HTERT RPE-1 (cell line): ENCODE measurements around the gene S1PR3.

ENCODE experiments used
- in situ Hi-C: fragments of 300-500 bp; cut with MboI; formaldehyde crosslinking; loops from 4 replicates; pipeline ENCODE4 v1.14.3; 2020; ENCODE audit warnings: low sequenced_read_pairs

Gene S1PR3

DNA sequence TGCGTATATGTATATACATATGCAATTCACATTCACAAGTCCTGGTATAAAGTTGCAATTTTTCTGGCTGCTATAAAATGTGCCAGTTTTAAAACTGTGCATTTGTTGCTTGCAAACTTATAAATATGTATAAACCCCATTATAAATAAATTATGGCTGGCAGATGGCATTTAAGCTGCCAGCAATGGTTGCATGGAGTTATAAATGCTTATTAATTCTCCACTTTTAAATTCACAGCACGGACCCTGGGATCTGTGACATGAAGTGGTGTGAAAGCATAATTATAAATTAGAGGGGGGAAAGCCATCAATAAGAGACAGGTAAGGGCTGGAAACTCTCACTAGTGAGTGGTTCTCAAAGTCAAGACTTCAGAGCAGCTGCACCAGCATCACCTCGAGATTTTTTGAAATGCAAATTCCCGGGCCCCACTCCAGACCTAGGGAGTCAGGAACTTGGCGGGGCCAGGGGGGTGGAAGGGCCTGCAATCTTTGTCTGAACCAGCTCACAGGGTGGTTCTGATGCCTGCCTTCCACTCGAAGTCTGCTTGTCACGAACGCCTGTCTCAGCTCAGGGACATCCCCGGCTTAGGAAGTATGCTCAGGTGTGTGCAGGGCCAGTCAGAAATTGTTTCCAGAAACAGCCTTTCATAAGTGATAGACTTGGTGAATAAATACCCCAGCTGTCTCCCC, 16.9 kb downstream of the S1PR3 start:
- in situ Hi-C loops, result no loop called here

- in situ Hi-C loops, result no loop called here
These were observed 17.7 kb downstream of the S1PR3 start for GRCh38 chr9:89008744-89009545.

GRCh38 chr9:89009546-89009840, 18.2 kb downstream of the S1PR3 start:
- in situ Hi-C loops, result no loop called here

DNA sequence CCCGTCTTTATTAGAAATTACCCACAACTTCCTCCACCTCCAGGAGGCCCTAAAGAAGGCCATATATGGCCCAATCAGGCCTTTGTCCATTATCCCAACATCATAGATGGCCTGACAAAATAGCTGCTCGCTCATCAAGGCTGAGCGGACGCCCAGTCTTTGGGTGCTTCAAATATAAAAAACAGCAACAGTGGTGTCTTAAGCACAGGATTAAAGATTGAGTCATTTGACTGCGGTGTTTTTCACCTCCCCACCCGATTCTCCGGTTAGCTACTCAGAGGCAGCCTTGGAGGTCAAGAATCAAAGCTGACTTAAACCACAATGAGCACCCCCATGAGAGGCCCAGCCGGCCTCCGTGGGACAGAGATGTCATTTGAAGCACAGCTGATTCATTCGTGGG, 18.8 kb downstream of the S1PR3 start:
- in situ Hi-C loops, result no loop called here

DNA sequence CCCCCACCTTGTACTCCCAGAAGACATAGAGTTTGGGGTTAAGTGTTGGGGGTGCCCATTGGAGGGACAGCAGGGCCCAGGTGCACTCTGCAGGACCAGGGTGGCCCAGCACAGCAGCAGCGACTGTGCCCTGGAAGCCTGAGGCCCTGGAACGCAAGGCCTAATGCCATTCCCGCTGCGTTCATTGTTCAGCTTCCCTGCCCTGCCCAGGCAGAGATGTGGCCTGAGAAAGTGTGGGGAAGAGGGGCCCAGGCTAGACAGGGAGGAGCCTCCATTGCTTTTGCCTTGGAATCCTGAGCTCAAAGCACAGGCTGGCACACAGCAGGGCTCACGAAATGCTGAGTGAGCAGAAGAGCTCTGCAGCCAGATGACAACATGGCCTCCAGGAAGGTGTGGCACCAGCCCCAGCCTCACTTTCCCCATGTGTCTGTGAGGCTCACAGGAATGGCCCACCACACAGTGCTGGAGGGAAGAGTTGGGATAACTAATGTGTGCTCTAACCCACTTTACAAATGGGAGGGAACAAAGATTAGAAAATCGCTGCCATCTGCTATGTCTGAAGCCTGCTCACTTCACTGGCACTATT, 19.4 kb downstream of the S1PR3 start:
- in situ Hi-C loops, result no loop called here

- in situ Hi-C loops, result no loop called here
These were observed 20.4 kb downstream of the S1PR3 start for GRCh38 chr9:89011683-89012082.

DNA sequence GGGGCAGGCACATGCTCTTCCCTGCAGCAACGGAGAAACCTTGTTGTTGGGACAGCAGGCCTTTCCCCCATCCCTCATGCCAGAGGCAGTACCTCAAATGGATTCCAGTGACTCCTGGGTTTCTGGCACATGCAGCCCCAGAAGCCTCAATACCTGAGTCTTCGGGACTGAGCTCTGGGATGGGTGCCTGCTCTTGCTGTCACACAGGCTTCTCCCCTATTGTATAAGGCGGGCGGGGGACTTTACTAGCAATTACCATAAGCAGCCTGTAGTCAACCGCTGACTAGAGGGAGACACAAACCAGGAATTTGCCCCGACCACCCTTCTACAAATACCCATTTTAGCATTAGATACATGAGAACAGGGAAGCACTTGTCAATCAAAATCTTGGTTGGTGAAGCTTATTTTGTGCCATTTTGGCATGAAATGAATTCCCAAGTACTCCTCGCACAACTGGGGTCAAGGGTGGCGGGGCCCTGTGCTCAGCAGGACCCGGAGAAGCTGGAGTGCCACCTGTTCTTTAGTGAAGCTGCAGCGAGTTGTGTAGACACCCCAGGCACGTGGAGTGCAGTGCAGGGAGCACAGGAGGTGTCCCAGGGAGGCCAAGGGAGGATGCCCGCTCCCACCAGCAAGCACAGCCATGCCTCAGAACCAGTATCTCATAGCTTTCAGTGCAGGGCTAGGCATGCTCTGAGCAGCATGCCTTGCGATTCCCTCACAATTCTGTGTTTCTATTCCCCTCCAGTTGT, 21.2 kb downstream of the S1PR3 start:
- in situ Hi-C loops, result no loop called here

- in situ Hi-C loops, result no loop called here
These were observed 22.4 kb downstream of the S1PR3 start for GRCh38 chr9:89013660-89014059.

- in situ Hi-C loops, result no loop called here
These were observed 22.9 kb downstream of the S1PR3 start for GRCh38 chr9:89014153-89014552.

DNA sequence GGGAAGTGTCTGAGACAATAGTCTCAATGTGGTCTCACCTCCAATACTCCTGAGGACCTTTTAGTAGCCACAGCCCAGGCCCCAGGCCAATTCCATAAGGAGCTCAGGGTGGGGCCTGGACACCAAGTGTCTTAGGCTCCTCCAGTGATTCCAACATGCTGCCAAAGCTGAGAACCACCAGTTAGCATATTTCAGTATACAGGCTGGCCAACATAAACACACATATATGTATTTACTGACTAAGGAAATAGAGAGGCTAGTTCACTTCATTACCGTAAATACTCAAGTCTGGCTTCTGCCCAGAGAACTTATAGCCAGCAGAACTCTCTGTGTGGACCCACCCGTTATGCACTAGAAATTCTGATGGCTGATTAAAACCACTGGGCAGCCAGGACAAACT, 24.1 kb downstream of the S1PR3 start:
- in situ Hi-C loops, result no loop called here

DNA sequence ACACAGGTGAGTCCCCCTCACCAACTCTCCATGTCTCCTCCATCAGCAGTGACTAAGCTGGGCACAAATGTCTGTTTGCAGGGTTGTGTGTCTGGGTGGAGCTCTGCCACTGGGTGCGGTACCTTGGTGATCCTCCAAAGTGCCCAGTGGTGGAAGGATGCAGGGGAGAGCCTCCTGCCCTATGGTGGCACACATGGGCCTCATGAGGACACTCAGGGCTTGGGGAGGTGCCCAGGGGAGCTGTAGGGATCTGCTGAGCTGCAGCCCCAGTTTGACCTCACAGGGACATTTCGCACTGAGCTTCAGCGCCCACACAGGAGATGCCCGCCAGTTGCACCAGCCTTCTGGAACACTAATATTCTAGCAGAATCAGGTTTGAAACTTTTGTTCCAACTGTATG, 29.5 kb downstream of the S1PR3 start:
- in situ Hi-C loops, result no loop called here

DNA sequence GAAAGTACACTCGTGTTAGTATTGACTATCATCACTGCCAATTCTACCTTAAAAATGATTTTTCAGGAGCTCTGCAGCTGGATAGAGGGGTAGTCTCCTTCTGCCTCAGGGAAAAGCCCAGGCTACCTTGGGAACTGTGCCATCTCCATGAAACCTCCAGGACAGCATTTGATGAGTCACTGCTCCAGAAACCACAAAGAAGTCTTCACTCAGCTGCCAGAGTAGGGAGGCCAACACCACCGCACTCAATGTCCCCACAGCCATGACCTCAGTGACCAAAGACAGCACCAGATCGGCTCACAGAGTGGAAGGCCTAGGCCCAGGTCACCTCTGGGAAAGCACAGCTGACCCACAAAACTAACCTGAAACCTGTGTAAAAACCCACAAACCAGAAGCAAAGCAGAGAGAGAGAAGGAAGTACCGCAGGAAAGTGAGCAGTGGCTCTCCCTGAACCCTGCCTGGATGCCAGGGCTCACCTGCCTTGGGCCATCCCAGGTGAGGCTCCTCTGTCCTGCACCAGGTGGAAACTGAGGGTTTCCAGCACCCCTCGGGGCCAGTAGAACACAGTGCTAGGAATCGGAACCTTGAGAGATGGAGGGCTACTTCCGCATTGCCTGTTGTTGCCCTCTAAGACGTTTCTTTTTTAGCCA, 30.0 kb downstream of the S1PR3 start:
- in situ Hi-C loops, result no loop called here

DNA sequence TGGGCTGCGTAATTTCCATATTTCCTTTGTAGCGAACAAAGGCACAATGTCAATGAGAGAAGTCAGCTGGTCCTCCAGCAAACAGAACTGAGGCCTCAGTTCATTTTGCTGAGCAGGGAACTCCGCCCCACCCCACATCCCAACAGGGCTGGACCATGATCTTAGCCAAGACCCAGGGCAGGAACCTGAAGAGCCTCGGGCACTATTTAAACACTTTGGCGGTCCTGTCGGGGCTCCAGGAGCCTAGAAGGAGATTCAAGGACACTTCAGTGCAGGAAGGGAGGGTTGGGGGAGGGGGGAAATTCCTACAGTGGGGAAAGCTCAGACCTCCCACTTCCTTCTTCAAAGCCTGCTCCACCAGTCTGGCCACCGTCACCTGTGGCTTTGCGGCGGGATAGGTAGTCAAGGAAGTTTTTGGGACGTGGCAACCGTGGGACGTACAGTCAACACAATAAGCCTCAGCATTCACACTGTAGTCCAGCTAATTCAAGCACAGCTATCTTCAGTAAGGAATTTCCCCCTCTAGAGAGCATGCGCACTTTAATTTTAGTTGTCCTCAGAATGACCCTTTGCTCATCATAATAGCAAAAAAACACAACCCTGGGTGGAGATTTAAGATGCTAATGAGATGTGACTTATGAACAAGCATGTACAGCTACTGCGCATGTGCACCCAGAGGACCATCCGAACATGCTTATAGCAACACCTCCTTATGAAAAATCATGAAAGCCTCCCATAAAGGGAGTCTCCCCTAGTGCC, 30.9 kb downstream of the S1PR3 start:
- in situ Hi-C loops, result no loop called here

- in situ Hi-C loops, result no loop called here
These were observed 31.6 kb downstream of the S1PR3 start for GRCh38 chr9:89022902-89023301.

DNA sequence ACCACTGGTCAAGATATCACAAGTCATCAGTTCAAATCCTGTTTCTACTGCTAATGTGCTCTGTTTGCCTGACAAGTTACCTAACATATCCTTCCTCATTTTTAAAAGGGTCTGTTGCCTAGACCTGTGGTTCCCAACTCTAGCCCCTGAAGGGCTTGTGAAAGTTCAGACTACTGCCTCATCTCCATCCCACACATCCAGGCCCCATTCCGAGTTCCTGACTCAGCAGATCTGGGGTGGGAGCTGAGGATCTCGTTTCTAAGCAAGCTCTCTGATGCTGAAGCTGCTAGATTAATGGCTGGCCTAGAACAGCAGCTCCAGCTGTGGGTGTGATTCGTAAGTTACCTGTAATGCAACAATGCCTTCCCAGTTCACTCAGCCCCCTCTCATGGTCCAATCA, 32.5 kb downstream of the S1PR3 start:
- in situ Hi-C loops, result no loop called here

DNA sequence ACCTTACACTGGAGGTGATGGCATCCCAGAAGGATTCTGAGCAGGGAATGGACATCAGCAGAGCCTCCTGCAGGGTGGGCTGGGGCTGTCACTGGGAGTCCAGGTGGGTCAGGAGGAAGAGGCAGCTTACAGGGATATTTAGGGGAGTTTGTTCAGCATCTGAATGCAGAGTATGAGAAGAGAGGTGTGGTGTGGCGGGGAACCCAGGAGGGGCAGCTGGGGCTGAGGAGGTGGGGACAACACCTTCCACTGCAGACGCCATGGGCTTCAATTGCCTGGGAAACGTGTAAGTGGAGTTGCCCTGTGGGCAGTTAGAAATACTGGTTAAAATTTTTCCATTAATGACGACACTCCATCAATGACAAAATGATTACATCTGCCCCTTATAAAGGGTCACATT, 33.5 kb downstream of the S1PR3 start:
- in situ Hi-C loops, result no loop called here

DNA sequence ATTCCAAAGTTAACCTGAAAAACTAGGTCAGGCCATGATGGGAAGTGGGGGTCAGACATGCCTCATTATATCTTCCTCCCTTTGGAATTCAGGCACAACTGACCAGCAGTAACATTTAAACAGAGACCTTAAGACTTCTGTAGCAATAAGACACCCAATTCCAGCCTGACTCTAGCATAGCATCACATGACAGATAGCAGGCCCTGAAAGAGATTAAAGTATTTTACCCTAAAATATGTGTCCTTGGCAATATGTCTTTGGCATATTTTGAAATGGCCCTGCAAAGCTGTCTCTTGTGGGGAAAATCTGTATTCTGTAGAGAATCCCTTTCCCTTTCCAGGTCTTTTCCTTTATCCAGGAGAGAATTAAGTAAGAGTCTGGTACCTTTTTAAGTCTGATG, 34.3 kb downstream of the S1PR3 start:
- in situ Hi-C loops, result no loop called here

DNA sequence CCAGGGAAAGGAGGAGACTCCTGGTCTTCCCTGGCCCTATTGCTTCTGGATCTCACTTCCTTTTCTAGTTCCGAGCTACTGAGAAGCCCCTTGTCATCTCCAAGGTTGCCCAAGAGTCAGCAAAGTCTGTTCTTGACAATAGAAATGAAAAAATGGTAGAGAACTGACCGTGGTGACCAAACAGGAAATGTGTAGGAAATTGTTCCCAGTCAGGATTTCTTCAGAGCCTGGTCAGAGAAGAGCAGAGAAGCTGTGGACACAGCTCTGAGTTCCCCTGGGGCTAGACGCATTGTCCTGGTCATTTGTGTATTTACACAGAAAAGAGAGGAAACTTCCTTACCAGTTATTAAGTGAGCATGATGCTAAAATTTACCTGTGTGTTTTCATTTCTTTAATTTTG, 35.6 kb downstream of the S1PR3 start:
- in situ Hi-C loops, result no loop called here

GRCh38 chr9:89029788-89030187, 38.5 kb downstream of the S1PR3 start:
- in situ Hi-C loops, result no loop called here

GRCh38 chr9:89032173-89032572, 40.9 kb downstream of the S1PR3 start:
- in situ Hi-C loops, result no loop called here
